Cardiac muscle cell (in vitro differentiated cells and primary cell): ENCODE measurements around the gene B9D1. TPM values are rescaled to one million over a fixed set of nuclear protein-coding genes. Genes with fewer than 3 reads are reported as not detected.
"Not testable (repeated sequence)": the region's sequence is repeated elsewhere in the genome, so short reads cannot be mapped to it uniquely, and the experiment has no call there.

Source experiments
- DNase-seq, 2 donors: peaks; one replicate each; pipeline versions ENCODE4 v3.0.0 to v3.0.0-alpha.2; 2010 to 2017; ENCODE audit warnings: low read depth in 1 of 2, low spot score in 1 of 2
- H3K27ac ChIP-seq: fragments of 200-600 bp; sonication (generic); 2 replicates; pipeline ENCODE4 v1.5.1; 2016
- H3K27me3 ChIP-seq: fragments of 200-600 bp; sonication (generic); 2 replicates; pipeline ENCODE4 v1.6.0; 2016; ENCODE audit warnings: control low read depth
- H3K36me3 ChIP-seq: fragments of 200-600 bp; sonication (generic); 2 replicates; pipeline ENCODE4 v1.5.1; 2016; ENCODE audit warnings: control low read depth
- H3K4me1 ChIP-seq: fragments of 200-600 bp; sonication (generic); 2 replicates; pipeline ENCODE4 v1.8.1; 2017; ENCODE audit warnings: low read depth, mild to moderate bottlenecking, mixed run types
- H3K4me3 ChIP-seq: fragments of 200-600 bp; sonication (generic); 2 replicates; pipeline ENCODE4 v1.5.1; 2016; ENCODE audit warnings: mild to moderate bottlenecking
- H3K9me3 ChIP-seq: fragments of 200-600 bp; sonication (generic); 2 replicates; pipeline ENCODE4 v1.5.1; 2017; ENCODE audit warnings: low read depth, mild to moderate bottlenecking, control low read depth
- polyA plus RNA-seq: library from polyadenylated mRNA; unstranded; fragments of >200 nt; fragmentation: Nextera tagmentation; extraction: Ambion mirVana; gene quantifications from 2 replicates; pipeline ENCODE4 v1.2.1, GENCODE V29; 2016
- total RNA-seq: library from RNA; depleted of rRNA; stranded (reverse); fragments of >200 nt; gene quantifications from 2 replicates; pipeline ENCODE4 v1.2.3, GENCODE V29; 2016
- TF ChIP-seq, protein P1 (sequence below): IDR thresholded peaks from 2 replicates; pipeline ENCODE4 v1.5.1; 2012; ENCODE audit warnings: low read depth, mild to moderate bottlenecking, low read length

The B9D1 gene
- total and polyA plus RNA-seq, 2 experiments from 2014 or later = 54.5 to 65.7 TPM

DNA sequence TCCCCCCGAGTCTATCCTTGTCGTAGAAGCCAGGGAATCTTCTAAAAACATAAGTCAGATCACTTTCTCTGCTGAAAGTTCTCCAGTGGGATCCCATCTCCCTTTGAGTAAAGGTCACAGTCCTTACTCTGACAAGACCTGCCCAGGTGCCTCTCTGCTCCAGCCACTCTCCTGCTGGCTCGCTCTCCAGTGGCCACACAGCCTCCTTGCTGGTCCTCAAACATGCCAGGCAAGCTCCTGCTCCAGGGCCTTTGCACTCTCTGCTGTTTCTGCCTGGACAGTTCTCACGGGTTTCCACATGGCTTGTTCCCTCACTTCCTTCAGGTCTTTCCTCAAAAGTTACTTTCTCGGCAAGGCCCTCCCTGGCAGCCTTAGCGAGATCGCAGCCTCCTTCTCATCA is 3.4 kb downstream of the B9D1 start:
- H3K36me3 ChIP-seq = no peaks in the 10 kb centered on the region
- no peaks in the 10 kb centered on the region for H3K9me3 ChIP-seq
- TF ChIP-seq, protein P1, sequence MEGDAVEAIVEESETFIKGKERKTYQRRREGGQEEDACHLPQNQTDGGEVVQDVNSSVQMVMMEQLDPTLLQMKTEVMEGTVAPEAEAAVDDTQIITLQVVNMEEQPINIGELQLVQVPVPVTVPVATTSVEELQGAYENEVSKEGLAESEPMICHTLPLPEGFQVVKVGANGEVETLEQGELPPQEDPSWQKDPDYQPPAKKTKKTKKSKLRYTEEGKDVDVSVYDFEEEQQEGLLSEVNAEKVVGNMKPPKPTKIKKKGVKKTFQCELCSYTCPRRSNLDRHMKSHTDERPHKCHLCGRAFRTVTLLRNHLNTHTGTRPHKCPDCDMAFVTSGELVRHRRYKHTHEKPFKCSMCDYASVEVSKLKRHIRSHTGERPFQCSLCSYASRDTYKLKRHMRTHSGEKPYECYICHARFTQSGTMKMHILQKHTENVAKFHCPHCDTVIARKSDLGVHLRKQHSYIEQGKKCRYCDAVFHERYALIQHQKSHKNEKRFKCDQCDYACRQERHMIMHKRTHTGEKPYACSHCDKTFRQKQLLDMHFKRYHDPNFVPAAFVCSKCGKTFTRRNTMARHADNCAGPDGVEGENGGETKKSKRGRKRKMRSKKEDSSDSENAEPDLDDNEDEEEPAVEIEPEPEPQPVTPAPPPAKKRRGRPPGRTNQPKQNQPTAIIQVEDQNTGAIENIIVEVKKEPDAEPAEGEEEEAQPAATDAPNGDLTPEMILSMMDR = no peak
- H3K27me3 ChIP-seq = no peaks in the 10 kb centered on the region
- DNase-seq = no peak
- no peak overlapping the region for H3K4me3 ChIP-seq
- no peak overlapping the region for H3K27ac ChIP-seq
- H3K4me1 ChIP-seq = no peaks in the 10 kb centered on the region

- TF ChIP-seq, protein P1 = no peak
- no peak for DNase-seq
- no peak overlapping the region for H3K4me3 ChIP-seq
- no peak overlapping the region for H3K27ac ChIP-seq
- H3K27me3 ChIP-seq = no peaks in the 10 kb centered on the region
- no peaks in the 10 kb centered on the region for H3K36me3 ChIP-seq
- H3K9me3 ChIP-seq = no peaks in the 10 kb centered on the region
- H3K4me1 ChIP-seq = no peaks in the 10 kb centered on the region
Measured at GRCh38 chr17:19357761-19358160, 4.8 kb downstream of the B9D1 start.

DNA sequence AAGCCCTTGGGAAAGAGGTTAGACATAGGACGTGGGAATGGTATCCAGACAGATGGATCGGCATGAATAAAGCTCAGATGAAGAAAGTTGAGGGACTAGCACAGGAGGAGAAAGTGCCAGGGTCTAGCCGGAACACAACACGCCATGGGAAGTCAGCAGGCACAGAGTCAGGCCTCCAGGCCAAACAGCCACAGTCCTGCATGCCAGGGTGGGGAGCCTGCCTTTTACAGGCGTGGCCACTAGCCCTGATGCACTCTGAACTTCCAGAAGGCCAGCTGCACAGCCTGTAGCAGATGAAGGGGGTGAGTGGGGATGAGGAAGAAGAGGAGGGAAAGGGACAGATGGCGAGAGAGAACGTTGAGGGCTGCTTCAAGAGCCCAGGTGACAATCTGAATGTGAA is 5.2 kb downstream of the B9D1 start:
- no peaks in the 10 kb centered on the region for H3K27me3 ChIP-seq
- TF ChIP-seq, protein P1 = no peak
- H3K4me1 ChIP-seq = no peaks in the 10 kb centered on the region
- no peak for DNase-seq
- no peak overlapping the region for H3K4me3 ChIP-seq
- H3K9me3 ChIP-seq = no peaks in the 10 kb centered on the region
- H3K27ac ChIP-seq = no peak overlapping the region
- no peaks in the 10 kb centered on the region for H3K36me3 ChIP-seq

DNA sequence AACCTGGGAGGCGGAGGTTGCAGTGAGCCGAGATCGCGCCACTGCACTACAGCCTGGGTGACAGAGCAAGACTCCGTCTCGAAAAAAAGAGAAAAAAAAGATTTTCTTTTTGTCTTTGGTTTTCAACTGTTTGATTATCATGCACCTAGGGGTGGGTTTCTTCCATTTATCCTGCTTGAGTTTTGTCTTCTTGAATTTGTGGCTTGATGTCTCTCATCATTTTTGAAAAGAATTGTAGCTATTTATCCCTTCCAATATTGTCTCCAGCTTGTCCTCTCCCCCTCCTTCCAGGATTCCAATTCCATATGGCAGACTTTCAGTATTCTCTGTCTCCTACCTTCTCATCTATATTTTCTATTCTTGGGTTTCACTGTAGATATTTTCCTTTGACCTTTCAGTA is 7.8 kb downstream of the B9D1 start:
- H3K9me3 ChIP-seq = no peaks in the 10 kb centered on the region
- no peak overlapping the region for H3K4me3 ChIP-seq
- H3K27me3 ChIP-seq = no peaks in the 10 kb centered on the region
- DNase-seq = no peak
- TF ChIP-seq, protein P1 = no peak
- no peak overlapping the region for H3K27ac ChIP-seq
- no peaks in the 10 kb centered on the region for H3K36me3 ChIP-seq
- no peaks in the 10 kb centered on the region for H3K4me1 ChIP-seq

DNA sequence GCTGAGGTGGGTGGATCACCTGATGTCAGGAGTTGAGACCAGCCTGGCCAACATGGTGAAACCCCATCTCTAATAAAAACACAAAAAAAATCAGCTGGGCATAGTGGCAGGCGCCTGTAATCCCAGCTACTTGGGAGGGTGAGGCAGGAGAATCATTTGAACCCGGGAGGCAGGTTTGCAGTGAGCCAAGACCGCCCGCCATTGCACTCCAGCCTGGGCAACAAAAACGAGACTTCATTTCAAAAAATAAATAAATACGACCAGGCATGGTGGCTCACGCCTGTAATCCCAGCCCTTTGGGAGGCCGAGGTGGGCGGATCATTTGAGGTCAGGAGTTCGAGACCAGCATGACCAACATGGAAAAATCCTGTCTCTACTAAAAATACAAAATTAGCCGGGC is 9.1 kb downstream of the B9D1 start:
- H3K4me3 ChIP-seq, H3K36me3 ChIP-seq, H3K27ac ChIP-seq, DNase-seq, H3K27me3 ChIP-seq, H3K9me3 ChIP-seq, H3K4me1 ChIP-seq: not testable (repeated sequence)

GRCh38 chr17:19348806-19349205 is 13.7 kb downstream of the B9D1 start:
- H3K4me1 ChIP-seq = no peaks in the 10 kb centered on the region
- no peaks in the 10 kb centered on the region for H3K27me3 ChIP-seq
- no peak overlapping the region for H3K4me3 ChIP-seq
- H3K27ac ChIP-seq = no peak overlapping the region
- TF ChIP-seq, protein P1 = no peak
- DNase-seq = no peak
- no peaks in the 10 kb centered on the region for H3K36me3 ChIP-seq
- H3K9me3 ChIP-seq = no peaks in the 10 kb centered on the region
